Hepatocyte (in vitro differentiated cells): ENCODE measurements around the gene FOS.

Experiments used
- EZH2 ChIP-seq: fragments of 200-600 bp; sonication (generic); IDR thresholded peaks from 2 replicates; pipeline ENCODE4 v1.6.1; 2016; ENCODE audit warnings: antibody characterized with exemption, mild to moderate bottlenecking, borderline replicate concordance
- EZH2phosphoT487 ChIP-seq: fragments of 200-600 bp; sonication (generic); IDR thresholded peaks from one replicate; pipeline ENCODE4 v1.6.1; 2018; ENCODE audit warnings: antibody characterized with exemption, mild to moderate bottlenecking, low read depth, moderate library complexity; ENCODE audit not compliant: unreplicated experiment, severe bottlenecking
- TF ChIP-seq, protein P1 (sequence below): fragments of 200-600 bp; sonication (generic); IDR thresholded peaks from 2 replicates; pipeline ENCODE4 v1.5.1; 2016; ENCODE audit warnings: antibody characterized with exemption, mild to moderate bottlenecking; ENCODE audit not compliant: poor library complexity

DNA sequence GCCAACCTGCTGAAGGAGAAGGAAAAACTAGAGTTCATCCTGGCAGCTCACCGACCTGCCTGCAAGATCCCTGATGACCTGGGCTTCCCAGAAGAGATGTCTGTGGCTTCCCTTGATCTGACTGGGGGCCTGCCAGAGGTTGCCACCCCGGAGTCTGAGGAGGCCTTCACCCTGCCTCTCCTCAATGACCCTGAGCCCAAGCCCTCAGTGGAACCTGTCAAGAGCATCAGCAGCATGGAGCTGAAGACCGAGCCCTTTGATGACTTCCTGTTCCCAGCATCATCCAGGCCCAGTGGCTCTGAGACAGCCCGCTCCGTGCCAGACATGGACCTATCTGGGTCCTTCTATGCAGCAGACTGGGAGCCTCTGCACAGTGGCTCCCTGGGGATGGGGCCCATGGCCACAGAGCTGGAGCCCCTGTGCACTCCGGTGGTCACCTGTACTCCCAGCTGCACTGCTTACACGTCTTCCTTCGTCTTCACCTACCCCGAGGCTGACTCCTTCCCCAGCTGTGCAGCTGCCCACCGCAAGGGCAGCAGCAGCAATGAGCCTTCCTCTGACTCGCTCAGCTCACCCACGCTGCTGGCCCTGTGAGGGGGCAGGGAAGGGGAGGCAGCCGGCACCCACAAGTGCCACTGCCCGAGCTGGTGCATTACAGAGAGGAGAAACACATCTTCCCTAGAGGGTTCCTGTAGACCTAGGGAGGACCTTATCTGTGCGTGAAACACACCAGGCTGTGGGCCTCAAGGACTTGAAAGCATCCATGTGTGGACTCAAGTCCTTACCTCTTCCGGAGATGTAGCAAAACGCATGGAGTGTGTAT is 2.4 kb downstream of the FOS start:
- TF ChIP-seq, protein P1, sequence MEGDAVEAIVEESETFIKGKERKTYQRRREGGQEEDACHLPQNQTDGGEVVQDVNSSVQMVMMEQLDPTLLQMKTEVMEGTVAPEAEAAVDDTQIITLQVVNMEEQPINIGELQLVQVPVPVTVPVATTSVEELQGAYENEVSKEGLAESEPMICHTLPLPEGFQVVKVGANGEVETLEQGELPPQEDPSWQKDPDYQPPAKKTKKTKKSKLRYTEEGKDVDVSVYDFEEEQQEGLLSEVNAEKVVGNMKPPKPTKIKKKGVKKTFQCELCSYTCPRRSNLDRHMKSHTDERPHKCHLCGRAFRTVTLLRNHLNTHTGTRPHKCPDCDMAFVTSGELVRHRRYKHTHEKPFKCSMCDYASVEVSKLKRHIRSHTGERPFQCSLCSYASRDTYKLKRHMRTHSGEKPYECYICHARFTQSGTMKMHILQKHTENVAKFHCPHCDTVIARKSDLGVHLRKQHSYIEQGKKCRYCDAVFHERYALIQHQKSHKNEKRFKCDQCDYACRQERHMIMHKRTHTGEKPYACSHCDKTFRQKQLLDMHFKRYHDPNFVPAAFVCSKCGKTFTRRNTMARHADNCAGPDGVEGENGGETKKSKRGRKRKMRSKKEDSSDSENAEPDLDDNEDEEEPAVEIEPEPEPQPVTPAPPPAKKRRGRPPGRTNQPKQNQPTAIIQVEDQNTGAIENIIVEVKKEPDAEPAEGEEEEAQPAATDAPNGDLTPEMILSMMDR = no peak
- TF ChIP-seq EZH2 (no peak), EZH2phosphoT487 (no peak)
